Activated T-helper 1 cell treated with Interleukin-2 at 50 U/mL for 16 hours (primary cell): ENCODE results near the gene PROS1.
"Not testable (repeated sequence)": the region's sequence is repeated elsewhere in the genome, so short reads cannot be mapped to it uniquely, and the experiment has no call there.

Source experiments
- DNase-seq: peaks from one replicate; pipeline ENCODE4 v3.0.0-alpha.2; 2020; ENCODE audit warnings: low read depth

The PROS1 gene

GRCh38 chr3:93969443-93969842, 4.3 kb downstream of the PROS1 start:
- no peak for DNase-seq

GRCh38 chr3:93965106-93965505, 8.6 kb downstream of the PROS1 start:
- DNase-seq: not testable (repeated sequence)

- DNase-seq: no peak
These were observed 10.9 kb downstream of the PROS1 start for GRCh38 chr3:93962798-93963197.

GRCh38 chr3:93961489-93961888, 12.2 kb downstream of the PROS1 start:
- DNase-seq: no peak

- DNase-seq: no peak
These were observed 12.7 kb downstream of the PROS1 start for GRCh38 chr3:93961026-93961425.

- not testable (repeated sequence) for DNase-seq
These were observed 23.7 kb downstream of the PROS1 start for GRCh38 chr3:93949958-93950357.

GRCh38 chr3:93937485-93937884, 36.2 kb downstream of the PROS1 start:
- DNase-seq: not testable (repeated sequence)

- DNase-seq: no peak
These were observed 37.1 kb downstream of the PROS1 start for GRCh38 chr3:93936549-93936948.

- no peak for DNase-seq
These were observed 39.2 kb downstream of the PROS1 start for GRCh38 chr3:93934366-93935046.

- no peak for DNase-seq
These were observed 42.0 kb downstream of the PROS1 start for GRCh38 chr3:93931597-93932229.

GRCh38 chr3:93930041-93930440, 43.7 kb downstream of the PROS1 start:
- no peak for DNase-seq

GRCh38 chr3:93926789-93927188, 46.9 kb downstream of the PROS1 start:
- no peak for DNase-seq

- no peak for DNase-seq
These were observed 49.2 kb downstream of the PROS1 start for GRCh38 chr3:93924491-93924890.

- DNase-seq: no peak
These were observed 50.7 kb downstream of the PROS1 start for GRCh38 chr3:93923006-93923405.

- DNase-seq: not testable (repeated sequence)
These were observed 56.1 kb downstream of the PROS1 start for GRCh38 chr3:93917546-93918029.

GRCh38 chr3:93913623-93914022, 60.1 kb downstream of the PROS1 start:
- not testable (repeated sequence) for DNase-seq

- DNase-seq: no peak
These were observed 62.5 kb downstream of the PROS1 start for GRCh38 chr3:93911206-93911605.

- DNase-seq: no peak
These were observed 63.6 kb downstream of the PROS1 start for GRCh38 chr3:93910097-93910496.

- DNase-seq: no peak
These were observed 66.6 kb downstream of the PROS1 start for GRCh38 chr3:93907132-93907531.

GRCh38 chr3:93906245-93906644, 67.5 kb downstream of the PROS1 start:
- no peak for DNase-seq

GRCh38 chr3:93904568-93904967, 69.1 kb downstream of the PROS1 start:
- no peak for DNase-seq

GRCh38 chr3:93878250-93879017, 95.3 kb downstream of the PROS1 start:
- DNase-seq: not testable (repeated sequence)

GRCh38 chr3:93877427-93877826, 96.3 kb downstream of the PROS1 start:
- not testable (repeated sequence) for DNase-seq
